Anterior cingulate cortex (tissue), 58 donors: ENCODE results near the gene ZCCHC18.
"Not testable (repeated sequence)": the region's sequence is repeated elsewhere in the genome, so short reads cannot be mapped to it uniquely, and the experiment has no call there.

Source experiments
- DNase-seq, 58 donors: peaks; one replicate each; lab custom pipeline; 2025; lab: John Stamatoyannopoulos, UW

ZCCHC18 gene

DNA sequence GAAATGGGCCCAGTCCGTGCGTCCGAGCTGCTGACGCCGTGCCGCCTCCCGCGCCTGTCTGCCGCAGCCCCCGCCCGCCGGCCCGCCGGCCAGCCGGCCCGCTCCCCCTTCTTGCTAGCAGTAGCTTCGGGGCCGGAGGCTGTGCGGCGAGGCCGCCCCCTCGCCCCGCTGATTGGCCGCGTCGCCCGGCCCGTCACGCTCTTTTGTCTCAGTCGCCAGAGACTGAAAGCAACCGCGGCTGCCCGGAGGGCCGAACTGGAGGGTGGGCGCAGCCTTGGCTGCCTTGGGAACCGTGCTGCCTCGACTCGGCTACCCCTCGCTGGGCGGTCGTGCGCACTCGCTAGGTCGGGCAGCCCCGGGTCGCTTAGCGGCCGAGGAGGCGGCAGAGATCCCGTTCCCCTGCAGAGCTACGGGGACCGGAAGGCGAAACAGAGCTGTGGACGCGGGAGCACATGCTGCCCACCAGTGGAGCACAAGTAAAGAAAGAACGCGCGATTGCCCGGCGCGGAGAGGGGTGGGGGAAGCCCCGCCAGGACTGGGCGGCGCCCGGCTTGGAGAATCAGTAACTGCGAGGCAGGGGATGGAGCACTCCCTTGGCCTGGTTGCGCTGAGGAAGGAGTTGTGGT is at the start of gene ZCCHC18:
TSS of gene ZCCHC18 (plus strand) at position 198 of the 626 bp plus-strand sequence. CDS start 1,589 bp downstream, outside the sequence.
- peak in 55 of 58 donors; percentile 2 to 75 (median 39) for DNase-seq

DNA sequence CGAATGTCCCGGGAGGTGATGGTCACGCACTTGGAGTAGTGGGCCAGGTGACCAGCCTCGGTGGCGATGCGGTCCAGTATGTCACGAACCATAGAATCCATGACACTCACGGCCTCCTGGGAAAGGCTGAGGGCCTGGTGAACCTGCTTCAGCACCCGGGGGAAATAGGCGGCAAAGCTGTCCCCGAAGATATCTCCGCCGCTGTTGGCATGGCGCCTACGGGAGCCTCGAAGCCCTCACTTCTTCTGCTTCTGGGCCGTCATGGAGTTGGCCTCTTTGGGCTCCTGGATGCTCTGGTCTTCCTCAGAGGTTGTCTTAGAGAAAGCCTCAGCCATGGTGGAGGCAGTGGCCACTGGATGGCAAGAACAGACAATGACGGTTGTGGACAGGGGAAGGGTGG is 49.7 kb upstream of the ZCCHC18 start:
- DNase-seq = not testable (repeated sequence)

DNA sequence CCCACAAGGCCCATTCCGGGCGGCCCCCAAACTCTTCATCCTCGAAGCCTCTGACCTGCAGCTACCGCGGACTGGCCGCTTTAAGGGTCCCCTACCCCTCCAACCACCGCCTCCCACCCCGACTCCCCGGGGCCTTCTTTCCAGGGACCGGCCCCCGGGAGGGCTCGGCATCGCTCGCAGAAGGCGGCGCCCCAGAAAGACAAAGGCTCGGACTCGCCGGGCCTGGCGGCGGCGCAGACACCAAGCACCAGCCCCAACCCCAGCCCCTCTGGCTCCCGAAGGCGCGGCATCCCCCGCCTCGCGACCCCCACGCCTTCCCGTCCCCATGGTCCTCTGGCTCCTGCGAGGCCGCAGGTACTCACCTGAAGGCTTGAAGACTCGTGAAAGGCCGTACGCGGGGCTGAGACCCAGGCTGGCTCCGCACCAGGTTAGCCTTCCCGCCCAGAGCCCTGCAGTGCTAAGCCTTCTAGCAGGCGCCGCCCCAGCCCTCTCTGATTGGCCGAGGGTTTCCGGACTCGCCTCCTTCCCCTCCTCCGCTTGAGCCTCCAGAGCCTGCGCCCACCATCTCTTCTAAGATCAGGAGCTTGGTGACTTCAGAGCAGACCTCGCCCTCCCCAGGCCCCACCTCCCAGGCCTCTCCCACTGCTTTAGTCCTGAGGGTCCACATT is 36.4 kb upstream of the ZCCHC18 start, which contains the start of gene TMSB15C:
TSS of gene TMSB15C (minus strand) at position 459 of the 668 bp plus-strand sequence.
- DNase-seq = not testable (repeated sequence)

DNA sequence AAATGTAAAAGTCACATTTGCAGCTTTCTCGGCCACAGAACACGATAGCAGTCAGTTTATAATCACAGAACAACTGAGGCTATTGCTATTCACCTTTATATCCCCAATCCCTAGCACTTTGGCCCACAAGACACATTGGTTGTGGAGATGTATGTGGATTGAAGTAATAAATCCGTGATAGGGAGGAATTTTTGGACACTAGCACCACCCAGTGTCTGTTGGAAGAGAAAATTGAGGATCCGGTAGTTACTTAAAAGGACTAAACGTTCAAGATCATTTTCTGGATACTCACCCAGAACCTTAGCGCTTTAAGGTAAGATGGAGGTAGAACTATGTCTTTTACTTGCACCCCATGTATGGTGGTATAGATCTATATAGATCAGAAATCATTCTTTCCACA is 34.5 kb upstream of the ZCCHC18 start:
- DNase-seq = not testable (repeated sequence)

GRCh38 chrX:104084063-104084462 is 28.3 kb upstream of the ZCCHC18 start:
- no peak for DNase-seq

DNA sequence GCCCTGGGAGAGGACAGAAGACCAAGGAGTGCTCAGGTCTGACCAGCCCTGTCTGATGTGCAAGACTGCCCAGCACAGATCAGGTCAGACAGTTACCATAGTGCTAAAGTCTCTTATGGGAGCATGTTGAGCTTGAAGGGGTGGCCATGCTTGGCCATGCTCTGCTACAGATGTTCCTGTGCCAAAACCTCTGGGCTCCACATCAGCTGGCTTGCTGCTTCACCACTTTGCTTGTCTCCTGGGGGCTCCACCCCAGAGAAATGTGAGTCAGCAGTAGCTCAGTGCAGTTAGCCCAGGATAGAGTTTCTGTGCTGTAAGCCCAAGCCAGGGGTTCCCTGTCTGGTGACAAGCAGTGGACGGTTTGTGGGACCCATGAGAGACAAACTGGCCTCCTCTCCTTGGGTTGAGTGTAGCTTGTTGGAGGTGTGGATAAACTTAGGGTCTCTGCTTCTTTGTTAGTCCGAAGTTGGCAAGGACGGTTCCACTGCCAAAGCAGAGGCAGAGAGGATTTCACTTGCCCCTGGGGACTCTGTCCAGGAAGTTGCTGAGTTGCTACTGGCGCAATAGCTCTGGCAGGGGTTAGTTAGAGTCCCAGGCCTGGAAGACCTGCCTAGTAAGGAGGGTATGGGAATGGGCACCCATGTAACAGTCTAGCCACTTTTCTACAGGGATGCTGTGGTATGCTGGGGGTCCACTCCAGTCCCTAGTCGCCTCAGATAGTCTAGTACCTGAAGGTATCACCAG is 27.6 kb upstream of the ZCCHC18 start:
- DNase-seq = no peak

- no peak for DNase-seq
Observed at GRCh38 chrX:104085477-104085876, 26.8 kb upstream of the ZCCHC18 start.

GRCh38 chrX:104085919-104086318 is 26.4 kb upstream of the ZCCHC18 start:
- no peak for DNase-seq

GRCh38 chrX:104098151-104098808 is 14.0 kb upstream of the ZCCHC18 start:
- DNase-seq = peak in 25 of 58 donors; percentile 0 to 55 (median 19)

DNA sequence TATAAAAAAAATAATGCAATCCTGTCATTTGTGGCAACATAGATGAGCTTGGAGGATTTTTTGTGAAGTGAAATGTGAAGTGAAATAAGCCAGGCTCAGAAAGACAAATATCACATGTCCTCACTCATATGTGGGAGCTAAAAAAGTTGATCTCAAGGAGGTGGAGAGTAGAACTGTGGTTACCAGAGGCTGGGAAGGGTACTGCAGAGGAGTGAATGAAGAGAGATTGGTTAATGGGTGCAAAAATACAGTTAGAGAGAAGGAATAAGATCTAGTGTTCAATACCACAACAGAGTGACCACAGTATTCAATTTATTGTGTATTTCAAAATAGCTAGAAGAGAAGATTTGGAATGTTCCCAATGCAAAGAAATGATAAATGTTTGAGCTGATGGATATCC is 13.4 kb upstream of the ZCCHC18 start:
- DNase-seq = no peak

- DNase-seq = no peak
Observed at GRCh38 chrX:104104676-104105075, 7.6 kb upstream of the ZCCHC18 start.

DNA sequence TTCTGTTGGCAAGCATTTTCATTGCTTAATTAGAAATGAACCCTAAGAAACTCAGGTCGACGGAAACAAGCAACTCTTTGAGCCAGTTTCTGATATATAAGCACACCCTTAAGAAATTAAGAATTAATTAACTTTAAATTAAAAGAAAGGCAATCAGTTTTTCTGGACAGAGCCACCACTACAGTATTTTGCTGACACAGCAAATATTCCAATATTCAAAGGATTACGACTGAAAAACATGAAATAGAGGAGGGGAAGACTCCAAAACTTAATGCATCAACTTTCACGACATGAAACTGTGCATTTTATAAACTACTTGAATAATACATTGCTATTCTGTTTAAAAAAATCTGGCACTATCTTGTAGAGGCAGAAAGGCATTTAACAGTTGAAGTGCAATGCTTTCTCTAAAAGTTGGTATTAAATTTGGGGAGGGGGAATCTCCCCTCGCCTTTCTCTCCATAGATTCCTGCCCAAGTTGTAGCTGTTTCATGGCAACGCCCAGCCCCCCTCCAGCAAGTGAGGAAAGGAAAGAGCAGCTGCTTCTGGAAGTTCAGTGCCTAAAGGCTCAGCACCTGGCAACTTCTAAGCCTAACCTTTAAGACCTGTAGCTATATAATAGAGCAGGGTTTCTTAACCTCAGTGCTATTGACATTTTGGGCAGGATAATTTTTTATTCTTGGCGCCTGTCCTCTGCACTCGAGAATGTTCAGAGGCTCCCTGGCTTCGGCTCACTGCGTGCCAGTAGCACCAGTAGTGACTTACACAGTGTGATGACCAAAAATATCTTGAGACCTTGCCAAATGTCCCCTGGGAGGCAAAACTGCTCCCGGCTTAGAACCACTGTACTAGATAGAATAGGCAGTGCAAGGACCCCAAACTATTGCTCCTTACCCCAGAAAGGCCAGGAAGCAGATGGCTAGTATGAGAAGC is 6.7 kb upstream of the ZCCHC18 start:
- DNase-seq = peak in 2 of 58 donors; percentile 2 to 6

DNA sequence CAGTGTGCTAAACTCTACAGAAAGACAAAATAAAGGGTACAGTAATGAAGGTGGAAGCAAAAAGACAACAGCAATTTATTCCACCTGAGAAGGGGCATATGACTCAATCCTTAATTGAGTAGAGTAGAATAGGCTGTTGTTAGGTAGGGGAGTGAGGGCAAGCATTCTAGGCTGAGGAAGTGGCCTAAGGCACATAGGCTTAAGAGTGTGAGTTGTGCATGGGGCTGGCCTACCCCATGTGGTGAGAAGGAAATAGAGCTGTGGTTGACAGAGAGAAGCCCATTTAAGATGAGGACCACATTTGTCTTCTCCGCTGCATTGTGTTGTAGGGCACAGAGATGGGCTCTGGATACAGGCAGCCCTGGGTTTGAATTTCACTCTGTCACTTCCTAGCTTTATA is 3.4 kb upstream of the ZCCHC18 start:
- no peak for DNase-seq

- peak in 2 of 58 donors; percentile 1 to 8 for DNase-seq
Observed at GRCh38 chrX:104110491-104111240, 1.7 kb upstream of the ZCCHC18 start.

DNA sequence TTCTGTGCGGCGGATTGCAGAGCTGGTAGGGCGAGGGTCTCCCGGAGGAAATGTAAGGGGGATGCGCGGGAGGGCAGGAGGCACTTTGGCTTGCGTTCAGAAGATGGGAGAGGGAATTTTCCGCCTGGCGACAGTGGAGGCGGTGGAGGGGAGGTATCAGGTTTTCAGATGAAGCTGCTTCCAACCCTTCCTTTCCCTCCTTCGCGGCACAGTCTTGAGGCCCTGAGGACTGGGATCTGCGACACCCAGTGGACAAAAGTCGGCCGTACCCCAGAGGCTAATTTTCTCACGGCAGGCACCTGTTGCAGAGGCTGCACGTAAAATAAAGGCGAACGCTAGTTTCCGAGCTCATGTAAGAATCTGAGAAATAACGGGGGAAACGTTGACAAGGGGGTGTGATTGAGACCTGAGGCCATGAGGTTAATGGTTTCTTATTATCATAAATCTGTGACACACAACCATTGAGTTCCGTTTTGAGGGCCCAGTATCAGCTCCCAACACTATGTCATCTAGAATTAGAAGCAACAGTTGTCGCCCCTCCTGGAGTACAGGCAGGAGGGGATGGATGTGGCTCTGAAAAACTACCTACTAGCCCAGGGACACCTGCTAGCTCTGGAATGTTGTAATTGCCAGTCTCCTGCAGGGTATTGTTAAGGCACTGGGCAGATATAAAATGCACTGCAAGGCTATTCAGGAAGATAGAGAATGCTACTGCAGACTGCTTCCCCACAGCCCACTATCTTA is 1.1 kb downstream of the ZCCHC18 start:
- peak in 53 of 58 donors; percentile 1 to 64 (median 25) for DNase-seq

DNA sequence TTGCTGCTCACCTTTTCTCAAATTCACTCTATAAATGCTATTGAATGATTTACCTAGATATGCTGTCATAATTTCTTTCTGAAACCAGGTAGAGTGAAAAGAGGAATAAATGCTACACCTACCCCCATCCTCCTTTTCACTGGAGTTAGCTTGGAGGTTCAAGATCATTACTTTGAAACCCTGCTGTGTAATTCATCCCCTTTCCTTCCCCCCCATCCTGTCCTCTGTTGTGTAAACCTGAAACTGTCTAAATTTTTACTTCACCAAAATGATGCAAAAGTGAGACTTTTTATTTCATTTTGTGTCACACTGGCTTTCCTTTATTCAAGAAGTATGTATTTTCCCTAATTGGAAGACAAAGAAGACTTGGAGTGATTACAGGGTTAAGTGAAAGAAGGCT is 5.4 kb downstream of the ZCCHC18 start:
- DNase-seq = no peak

GRCh38 chrX:104118765-104119164 is 6.4 kb downstream of the ZCCHC18 start:
- no peak for DNase-seq

DNA sequence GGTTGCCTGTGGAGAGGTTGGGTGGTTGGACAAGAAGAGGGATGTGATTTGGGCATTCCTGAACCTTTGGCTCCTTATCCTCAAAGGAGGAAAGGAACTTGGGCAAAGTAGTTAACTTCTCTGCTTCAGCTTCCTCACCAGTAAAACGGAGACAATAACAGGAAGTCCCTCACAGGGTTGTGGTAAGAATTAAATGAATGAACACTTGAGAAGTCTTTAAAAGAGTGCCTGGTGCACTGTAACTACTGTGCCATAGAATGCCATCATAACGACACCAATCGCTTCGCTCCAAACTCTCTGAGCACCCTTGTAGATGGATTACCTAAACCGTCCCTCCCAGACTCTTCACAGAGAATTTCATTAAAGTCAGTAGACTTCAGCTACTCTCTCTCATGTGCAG is 10.5 kb downstream of the ZCCHC18 start:
- DNase-seq = no peak
